Measurements from ENCODE around the gene GNGT2.

GNGT2 gene

DNA sequence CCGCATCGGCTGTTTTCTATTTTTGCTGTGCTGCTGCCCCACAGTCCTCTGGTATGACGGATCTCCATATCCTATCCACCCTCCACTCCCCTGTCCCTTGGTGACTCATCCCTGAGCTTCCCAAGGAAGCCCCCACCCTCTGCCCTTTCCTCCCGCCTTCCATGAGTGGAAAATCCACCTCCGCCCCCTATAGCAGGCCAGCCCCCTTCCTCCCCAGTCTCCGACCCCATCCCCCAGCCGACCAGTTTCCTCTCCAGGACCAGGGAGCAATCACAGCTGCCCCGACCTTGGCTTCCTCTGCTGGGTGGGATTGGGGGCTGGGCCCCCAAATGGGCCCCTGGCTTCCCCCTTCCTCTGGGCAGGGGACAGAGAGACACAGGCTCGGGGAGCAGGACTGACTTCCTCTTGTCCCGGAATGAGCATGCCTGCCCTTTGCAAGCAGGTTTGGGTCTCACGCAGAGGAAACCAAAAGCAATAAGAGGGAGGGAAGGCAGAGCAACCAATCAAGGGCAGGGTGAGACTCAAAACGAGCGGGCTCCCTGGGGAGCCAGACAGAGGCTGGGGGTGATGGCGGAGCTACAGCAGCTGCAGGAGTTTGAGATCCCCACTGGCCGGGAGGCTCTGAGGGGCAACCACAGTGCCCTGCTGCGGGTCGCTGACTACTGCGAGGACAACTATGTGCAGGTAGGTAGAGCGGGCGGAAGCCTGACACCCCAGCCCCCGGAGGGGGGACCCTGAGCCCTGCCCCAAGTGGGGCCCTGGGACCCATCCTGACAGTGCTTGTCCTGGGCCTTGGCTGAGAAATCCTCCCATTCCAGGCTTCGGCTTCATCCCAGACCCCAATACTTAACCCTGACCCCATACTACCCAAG, at the start of gene GNGT2, which contains the start of gene ABI3:
GNGT2 (minus strand) TSS at position 417 of the 872 bp plus-strand sequence. CDS start 3,152 bp downstream, outside the sequence.
ABI3 (plus strand) TSS at position 550 of the 872 bp plus-strand sequence; CDS start at position 568, 18 bp downstream.
- DNase-seq (ENCODE audit: low read depth in 2 of 2) = peak; percentile 61 to 62

DNA sequence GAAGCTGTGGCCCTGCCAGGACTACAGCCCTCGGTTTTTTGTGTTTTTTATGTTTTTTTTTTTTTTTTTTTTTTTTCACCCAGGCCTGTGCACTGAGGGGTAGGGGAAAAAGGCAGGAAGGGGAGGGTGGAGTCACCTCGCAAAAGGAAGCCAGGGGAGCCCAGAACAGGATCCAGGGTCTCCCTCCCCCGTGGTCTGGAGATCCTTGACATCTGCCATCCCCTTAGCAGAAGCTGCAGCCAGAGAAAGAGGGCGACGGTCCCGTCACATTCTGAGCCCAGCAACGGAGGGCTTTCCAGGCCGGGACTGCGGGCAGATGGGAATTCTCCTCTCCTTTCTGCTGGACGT, 49.3 kb upstream of the GNGT2 start:
- no peak for DNase-seq (ENCODE audit: low read depth in 2 of 2)

DNA sequence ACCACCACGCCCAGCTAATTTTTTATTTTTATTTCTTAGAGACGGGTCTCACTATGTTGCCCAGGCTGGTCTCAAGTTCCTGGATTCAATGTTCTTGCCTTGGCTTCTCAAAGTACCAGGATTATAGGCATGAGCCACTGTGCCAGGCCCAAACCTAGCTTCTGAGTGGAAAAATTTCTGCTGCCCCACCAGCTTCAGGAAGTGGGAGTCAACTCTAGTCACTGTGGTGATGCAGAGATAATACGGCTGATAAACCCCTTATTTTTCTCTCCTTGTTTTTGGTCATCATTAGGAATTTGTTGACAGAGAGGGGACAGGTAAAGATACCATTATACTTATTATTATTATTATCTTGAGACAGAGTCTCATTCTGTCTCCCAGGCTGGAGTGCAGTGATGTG, 48.0 kb upstream of the GNGT2 start:
- no peak for DNase-seq (ENCODE audit: low read depth in 2 of 2)

DNA sequence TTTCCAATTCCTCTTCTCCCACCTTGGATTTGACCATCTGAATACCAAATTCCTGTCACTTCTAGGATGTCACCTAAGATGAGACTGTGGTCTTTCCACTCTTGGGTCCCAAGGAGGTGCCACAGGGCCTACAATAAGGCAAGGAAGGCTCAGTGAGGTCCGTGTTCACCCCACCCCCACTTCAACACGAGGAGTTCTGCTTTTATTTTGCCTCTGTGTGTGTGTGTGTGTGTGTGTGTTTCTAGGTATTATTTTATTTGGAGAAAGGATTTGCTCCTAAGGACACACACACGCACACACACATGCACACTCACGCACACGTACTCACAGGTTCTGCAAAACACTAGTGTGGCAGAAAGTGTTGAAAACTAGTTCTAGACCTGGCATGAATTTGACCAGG, 44.8 kb upstream of the GNGT2 start:
- DNase-seq (ENCODE audit: low read depth in 2 of 2) = no peak

DNA sequence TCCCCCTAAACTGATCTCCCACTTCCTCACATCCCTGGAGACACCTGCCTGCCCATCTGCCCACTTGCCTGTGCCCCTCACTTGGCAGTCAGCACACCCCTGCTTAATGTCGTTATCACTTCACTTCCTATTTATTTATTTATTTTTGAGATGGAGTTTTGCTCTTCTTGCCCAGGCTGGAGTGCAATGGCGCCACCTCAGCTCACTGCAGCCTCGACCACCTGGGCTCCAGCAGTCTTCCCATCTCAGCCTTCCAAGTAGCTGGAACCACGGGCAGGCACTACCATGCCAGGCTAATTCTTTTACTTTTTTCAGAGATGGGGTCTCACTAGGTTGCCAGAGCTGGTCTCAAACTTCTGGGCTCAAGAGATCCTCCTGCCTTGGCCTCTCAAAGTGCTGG, 43.7 kb upstream of the GNGT2 start:
- DNase-seq (ENCODE audit: low read depth in 2 of 2) = no peak

DNA sequence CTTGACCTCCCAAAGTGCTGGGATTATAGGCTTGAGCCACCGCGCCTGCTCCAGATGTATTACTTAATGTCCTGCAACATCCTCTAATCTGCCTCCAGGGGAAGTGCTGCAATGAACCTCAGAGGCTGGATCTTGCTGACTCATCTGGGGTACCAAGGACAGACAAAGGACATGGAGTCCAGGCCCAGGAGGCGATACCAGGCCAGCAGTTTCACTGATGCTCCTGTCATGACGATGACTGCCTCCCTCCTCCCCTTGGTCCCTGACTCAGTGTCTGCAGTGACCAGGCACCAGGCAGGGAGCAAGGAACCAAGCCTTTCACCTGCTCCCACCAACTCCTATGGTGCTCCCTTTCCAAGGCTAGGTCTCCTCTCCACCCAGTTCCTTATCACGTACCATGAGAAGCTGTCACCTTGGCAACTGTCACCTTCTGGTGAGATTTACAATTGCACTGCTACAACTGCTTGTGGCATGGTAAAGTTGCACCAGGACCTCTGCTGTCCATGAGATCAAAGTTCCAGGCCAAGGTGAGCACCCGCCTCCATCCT, 41.8 kb upstream of the GNGT2 start:
- no peak for DNase-seq (ENCODE audit: low read depth in 2 of 2)

DNA sequence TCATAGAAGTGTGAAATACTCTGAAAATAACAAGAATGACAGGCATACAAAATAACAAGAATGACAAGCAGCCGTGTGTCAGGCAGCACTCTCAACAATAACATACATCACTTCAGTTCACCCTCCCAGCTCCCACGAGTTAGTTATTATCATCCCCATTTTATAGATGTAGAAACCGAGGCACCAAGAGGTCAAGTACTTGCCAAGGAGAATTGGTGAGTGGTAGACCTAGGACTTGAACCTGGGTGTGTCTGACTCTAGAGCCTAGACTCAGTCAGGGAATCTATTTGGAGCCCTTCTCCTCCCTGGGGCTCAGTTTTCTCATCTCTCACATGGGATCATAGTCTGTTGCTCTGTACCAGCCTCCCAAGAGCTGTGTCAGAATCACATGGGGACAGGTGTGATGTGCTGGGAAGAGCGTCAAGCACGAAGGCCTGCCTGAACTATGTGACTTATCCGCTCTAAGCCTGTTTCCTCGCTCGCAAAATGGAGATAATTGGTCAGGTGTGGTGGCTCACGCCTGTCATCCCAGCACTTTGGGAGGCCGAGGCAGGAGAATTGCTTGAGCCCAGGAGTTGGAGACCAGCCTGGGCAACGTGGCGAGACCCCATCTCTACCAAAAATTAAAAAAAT, 39.6 kb upstream of the GNGT2 start:
- DNase-seq (ENCODE audit: low read depth in 2 of 2) = no peak

DNA sequence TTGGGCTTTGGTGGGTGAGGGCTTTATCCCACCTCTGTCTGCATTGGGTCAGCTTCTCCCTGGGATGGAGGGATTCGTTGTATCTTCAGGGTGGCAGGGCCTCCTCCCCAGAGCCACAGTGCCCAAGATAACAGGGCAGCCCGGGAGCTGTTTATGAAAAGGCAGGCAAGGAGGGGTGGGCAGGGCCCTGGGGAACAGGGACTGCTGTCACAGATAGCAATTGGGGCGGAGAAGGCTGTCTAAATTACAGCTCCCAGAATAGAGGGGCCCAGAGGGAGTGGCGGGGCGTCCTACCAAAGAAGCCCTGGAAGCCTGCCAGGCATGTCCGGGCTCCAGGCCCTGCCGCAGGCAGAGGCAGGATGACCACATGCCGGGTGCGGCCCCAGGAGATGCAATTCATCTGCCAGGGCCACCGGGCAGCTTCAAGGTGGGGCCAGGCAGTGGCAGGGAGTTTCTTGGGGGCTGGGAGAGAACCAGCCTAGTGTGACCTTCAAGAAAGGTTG, 39.0 kb upstream of the GNGT2 start:
- DNase-seq (ENCODE audit: low read depth in 2 of 2) = no peak

DNA sequence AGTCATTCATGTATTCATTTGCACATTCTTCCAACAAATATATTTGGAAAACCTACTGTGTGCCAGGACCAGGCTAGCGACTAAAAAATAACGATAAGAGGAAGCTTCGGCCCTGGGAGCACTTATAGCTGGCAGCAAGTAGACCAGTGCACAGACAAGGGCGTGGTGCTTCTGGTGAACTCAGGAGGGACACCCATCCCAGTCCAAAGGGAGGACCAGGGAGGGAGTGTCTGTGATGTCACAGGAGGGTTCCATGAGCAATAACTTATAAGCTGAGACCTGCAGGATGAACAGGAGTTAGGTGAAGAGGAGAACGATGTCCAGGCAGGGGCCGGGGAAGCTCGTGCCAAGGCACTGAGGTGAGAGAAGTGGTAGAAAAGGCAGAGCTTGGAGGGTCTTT, 37.6 kb upstream of the GNGT2 start:
- no peak for DNase-seq (ENCODE audit: low read depth in 2 of 2)

DNA sequence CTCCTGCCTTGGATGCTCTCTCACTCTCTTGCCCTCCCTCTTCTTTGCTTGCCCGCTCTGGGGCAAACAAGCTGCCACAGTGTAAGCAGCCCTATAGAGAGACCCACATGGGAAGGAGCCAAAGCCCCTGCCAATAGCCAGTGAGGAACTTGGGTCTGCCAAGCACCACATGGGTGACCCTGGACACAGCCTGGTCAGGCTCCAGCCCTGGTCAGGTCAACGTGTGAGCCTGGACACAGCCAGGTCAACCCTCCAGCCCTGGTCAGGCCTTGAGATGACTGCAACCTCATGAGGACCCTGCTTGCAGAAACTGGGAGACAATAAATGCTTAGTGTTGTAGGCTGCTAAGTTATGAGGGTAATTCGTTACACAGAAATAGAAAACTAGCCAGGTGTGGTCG, 34.5 kb upstream of the GNGT2 start:
- DNase-seq (ENCODE audit: low read depth in 2 of 2) = no peak

DNA sequence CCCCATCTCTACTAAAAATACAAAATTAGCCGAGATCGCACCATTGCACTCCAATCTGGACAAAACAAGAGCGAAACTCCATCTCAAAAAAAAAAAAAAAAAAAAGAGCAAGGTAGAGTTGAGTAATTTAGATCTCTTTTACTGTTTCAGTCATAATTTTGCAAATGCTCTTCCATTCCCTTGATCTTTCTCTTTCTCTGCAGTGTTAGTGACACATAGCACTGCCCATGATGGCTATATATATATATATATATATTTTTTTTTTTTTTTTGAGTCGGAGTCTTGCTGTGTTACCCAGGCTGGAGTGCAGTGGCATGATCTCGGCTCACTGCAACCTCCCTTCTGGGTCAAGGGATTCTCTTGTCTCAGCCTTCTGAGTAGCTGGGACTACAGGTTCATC, 32.4 kb upstream of the GNGT2 start:
- DNase-seq (ENCODE audit: low read depth in 2 of 2) = no peak

DNA sequence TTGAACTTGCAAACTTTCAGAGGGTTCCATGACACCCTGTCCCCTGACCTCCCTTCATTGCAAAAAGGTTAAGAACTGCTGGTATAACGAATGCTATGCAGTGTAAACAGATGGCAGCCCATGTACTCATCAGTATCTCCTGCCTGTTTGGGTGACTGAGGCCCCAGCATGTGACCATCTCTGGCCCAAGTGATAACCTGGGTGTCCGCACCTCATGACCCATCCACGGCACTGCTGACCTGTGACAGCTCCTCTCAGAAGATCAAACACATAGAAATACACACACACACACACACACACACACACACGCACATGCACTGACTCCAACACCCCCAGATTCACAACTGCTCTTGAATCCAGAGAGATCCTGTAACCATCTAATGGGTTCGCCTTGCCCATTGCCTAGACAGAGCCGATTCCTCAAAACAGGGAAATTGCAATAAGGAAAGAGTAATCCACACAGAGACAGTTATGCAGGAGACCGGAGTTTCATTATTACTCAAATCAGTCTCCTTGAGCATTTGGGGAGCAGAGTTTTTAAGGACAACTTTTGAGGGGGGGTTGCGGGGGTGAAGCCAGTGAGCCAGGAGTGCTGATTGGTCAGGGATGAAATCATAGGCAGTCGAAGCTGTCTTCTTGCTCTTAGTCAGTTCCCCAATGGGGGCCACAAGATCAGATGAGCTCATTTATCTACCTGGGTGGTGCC, 31.5 kb upstream of the GNGT2 start:
- DNase-seq (ENCODE audit: low read depth in 2 of 2) = no peak

DNA sequence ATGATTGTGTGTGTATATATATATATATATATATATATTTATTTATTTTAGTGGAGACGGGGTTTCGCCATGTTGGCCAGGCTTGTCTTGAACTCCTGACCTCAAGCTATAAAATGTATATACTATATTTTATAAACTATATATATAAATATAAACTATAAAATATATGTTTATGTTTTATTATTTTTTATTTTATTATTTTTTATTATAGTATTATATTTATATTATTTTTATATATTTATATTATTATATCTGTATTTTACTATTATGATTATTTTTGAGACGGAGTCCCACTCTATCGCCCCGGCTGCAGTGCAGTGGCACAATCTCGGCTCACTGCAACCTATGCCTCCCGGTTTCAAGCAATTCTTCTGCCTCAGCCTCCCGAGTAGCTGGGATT, 30.7 kb upstream of the GNGT2 start:
- DNase-seq (ENCODE audit: low read depth in 2 of 2) = no peak

DNA sequence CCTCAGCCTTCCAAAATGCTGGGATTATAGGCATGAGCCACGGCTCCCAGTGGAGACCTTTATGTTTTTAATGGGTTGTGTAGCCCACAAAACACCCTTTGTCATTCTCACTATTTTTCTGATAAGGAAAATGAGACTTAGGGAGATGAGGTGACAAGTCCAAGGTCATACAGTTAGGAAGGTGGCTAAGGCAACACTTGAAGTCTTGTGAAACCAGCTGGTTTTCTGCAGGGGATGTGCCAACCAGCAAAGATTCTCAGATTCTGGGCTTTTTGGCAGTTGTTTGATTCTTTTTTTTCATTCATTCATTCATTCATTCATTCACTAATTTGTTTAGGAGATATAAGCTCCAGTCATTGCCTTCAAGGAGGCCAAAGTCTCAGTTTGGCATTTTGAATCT, 30.2 kb upstream of the GNGT2 start:
- DNase-seq (ENCODE audit: low read depth in 2 of 2) = no peak

DNA sequence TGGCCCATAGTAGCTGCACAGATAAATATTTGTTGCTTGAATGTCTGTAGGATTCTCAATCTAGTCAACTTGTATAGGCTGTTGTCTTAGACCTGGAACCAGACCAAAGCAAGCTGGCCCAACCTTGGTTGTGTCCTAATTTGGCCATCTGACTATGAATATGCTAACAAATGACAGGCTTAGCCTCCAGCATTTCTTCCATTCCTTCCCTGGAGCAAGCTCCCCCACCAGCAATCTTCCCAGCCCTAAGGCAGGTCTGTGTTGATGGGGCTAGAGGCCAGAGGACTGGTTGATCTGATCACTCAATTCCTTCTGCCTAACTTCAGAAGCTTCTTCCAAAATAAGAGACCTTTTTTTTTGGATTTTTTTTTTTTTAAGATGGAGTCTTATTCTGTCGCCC, 29.6 kb upstream of the GNGT2 start:
- no peak for DNase-seq (ENCODE audit: low read depth in 2 of 2)

DNA sequence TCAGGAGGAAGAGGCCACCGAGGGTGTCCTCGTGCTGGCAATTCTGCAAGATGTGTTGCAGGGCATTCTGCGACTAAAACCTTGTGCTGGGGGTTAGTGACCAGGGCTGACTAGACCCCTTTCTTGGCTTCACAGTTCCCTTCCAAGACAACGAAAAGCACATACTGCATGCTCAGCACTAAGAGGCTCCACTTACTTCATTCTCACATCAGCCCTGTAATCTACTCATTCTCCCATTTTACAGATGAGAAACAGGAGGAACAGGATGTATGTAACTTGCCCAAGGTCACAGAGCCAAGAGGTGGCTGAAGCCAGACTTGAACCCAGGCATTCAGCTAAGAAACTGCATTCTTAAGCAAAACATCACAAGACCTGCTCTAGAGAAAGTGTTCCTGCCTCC, 25.5 kb upstream of the GNGT2 start:
- DNase-seq (ENCODE audit: low read depth in 2 of 2) = no peak

DNA sequence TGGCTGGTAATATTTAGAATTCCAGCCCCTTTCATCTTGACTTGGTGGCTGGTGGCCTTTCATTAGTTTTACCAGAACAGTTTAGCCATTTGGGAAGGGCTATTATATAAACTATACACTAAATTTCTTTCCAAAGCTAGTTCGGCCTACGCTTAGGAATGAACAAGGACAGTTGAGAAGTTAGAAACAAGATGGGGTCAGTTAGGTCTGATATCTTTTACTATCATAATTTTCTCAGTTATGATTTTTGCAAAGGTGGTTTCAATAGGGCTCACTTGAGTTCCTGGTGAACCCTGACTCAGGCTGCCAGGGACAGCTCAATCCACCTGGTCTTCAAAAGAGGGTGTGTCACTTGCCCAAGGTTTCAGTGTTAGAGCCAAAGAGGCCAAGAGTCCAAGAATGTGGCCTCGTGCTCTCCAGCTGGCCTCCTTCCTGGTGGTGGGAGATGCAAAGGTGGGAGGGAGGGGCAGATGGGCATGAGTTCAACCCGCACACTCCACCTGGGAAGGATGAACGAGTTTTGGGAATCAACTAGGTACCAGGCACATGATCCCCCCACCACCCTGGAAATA, 24.2 kb upstream of the GNGT2 start:
- no peak for DNase-seq (ENCODE audit: low read depth in 2 of 2)

DNA sequence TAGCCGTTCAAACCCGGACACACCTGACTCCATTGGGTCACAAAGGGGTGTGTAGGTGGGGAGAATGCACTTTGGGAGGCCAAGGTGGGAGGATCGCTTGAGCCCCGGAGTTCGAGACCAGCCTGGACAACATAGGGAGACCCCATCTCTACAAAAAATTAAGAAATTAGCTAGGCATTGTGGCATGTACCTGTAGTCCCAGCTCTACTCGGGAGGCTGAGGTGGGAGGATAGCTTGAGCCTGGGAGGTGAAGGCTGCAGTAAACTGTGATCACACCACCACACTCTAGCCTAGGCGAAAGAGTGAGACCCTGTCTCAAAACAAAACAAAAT, 21.2 kb upstream of the GNGT2 start:
- DNase-seq (ENCODE audit: low read depth in 2 of 2) = no peak

DNA sequence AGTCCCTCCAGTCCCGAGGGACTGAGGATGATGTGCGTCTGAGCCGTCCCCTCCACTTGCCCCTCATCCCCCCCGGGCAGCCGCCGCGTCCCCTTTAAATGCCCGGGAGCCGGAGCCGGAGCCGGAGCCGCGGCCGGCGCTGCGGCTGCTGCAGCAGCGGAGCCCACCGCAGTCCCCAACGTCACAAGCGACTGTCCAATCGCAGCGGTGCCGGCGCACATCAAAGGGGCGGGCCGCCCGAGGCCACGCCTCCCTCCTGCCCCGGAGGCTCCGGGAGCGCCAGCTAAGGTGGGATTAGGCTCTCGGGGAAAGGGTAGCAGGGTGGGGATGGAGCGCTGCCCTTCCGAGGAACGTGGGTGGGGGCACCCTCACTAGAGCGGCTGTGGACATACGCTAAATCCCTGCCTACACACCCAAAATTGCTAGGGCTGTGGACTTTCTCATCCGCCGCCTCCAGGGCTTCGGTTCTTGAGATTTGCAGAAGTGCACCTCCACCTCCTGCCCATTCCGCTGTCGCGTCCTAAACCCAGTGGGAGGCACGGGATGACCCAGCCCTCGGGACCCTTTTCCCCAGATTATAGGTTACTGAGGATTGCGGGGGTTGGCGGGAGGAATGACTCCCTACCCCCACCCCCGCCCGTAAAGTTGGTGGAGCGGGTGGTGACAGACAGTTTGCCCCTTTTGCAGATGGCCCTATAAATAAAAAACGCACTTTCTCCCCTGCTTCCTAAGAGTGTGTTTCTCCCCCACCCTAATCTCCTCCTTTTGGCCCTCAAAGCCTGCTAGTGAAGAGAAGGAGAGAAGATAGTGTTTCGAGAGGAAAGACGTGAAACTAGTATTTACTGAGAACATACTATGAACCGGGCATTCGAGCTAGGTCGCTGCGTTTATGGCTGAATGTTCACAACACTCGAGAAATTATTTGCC, 20.5 kb upstream of the GNGT2 start, which contains the start of gene PHOSPHO1:
PHOSPHO1 (minus strand) TSS at position 152 of the 927 bp plus-strand sequence. CDS start 4,096 bp downstream, outside the sequence.
- DNase-seq (ENCODE audit: low read depth in 2 of 2) = peak; percentile 71 to 79

DNA sequence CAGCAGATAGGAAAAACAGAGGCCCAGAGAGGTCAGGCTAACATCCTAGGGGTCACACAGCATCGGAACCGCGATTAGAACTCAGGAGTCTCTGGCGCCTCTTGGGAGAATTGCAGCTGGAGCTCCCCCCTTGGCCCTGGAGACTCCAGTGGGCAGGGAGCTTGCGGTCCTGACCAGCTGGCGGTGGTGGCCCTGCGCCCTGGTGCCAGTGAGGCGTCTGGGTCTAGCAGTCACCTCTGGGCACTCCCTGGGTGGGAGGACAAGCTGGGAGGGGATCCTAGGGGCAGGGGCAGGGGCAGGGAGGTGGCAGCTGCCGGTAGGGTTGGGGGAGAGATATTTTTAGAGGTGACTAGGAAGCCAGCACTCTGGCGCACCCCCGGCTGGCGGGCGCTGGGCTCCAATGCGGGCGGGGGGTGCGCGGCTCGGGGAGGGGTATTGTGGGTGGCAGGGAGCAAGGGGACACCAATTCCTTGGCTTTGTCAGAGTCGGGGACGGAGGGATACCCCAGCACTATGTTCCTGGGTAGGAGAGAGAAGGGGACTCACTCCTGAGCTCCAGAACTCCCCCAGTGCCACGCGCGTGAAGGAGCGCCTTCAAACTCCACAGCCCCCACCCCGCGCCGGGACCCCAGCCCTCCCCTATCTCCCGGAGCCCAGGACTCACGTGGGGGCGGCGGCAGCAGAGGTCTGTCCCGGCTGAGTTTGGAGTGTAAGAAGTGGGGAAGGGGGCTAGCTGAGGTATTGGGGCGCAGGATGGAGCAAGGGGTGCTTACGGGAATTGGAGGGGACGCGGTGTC, 19.6 kb upstream of the GNGT2 start:
- DNase-seq (ENCODE audit: low read depth in 2 of 2) = no peak
